Stimulated activated CD4-positive, alpha-beta T cell treated with anti-CD3 and anti-CD28 coated beads, Interleukin-1b, Interleukin-23, amount 100 ng/mL, for 24 hours (primary cell): ENCODE results near the gene ZNF124.
A peak's percentile ranks its signal among the peaks of the same experiment; 100 is the strongest.

ENCODE experiments used
- DNase-seq, 4 experiments: peaks; one replicate each; pipeline ENCODE4 v3.0.0-alpha.2; 2020; ENCODE audit warnings: low read depth in 4 of 4, low spot score in 1 of 4

Gene ZNF124

GRCh38 chr1:247113733-247114271 is 58.0 kb downstream of the ZNF124 start:
- DNase-seq: no peak

- no peak for DNase-seq
These were observed 58.7 kb downstream of the ZNF124 start for GRCh38 chr1:247113094-247113497.

- no peak for DNase-seq
These were observed 59.4 kb downstream of the ZNF124 start for GRCh38 chr1:247112479-247112781.

- no peak for DNase-seq
These were observed 59.9 kb downstream of the ZNF124 start for GRCh38 chr1:247111700-247112478.

GRCh38 chr1:247111259-247111699 is 60.5 kb downstream of the ZNF124 start:
- DNase-seq: no peak

- peak in 1 of 4 experiments; percentile 47 for DNase-seq
These were observed 61.1 kb downstream of the ZNF124 start for GRCh38 chr1:247110627-247111258.

- no peak for DNase-seq
These were observed 64.1 kb downstream of the ZNF124 start for GRCh38 chr1:247107694-247108093.

- DNase-seq: no peak
These were observed 65.9 kb downstream of the ZNF124 start for GRCh38 chr1:247105966-247106365.
